HepG2 (cell line): ENCODE measurements around the gene HNRNPC.

Experiments used
- ARNT ChIP-seq: fragments of 450-650 bp; IDR thresholded peaks from 2 replicates; pipeline ENCODE4 v1.6.1; 2017
- MAFF ChIP-seq: IDR thresholded peaks from 2 replicates; pipeline ENCODE4 v1.6.1; 2011; ENCODE audit warnings: low read depth, low read length, improper control_type of control experiment
- NFYC ChIP-seq: IDR thresholded peaks from 2 replicates; pipeline ENCODE4 v1.6.1; 2016; ENCODE audit warnings: missing genetic modification reagents, missing compliant biosample characterization
- POLR2AphosphoS5 ChIP-seq: IDR thresholded peaks from 2 replicates; pipeline ENCODE4 v1.6.1; 2012; ENCODE audit warnings: low read depth, low read length
- RAD21 ChIP-seq: fragments of 450-650 bp; formaldehyde crosslinking; IDR thresholded peaks from 2 replicates; pipeline ENCODE4 v1.5.0; 2020; ENCODE audit warnings: mild to moderate bottlenecking
- RORA ChIP-seq: sonication (generic); formaldehyde crosslinking; IDR thresholded peaks from 2 replicates; pipeline ENCODE4 v1.5.0; 2020; ENCODE audit warnings: mild to moderate bottlenecking, missing genetic modification reagents, moderate library complexity
- SMARCC2 ChIP-seq: fragments of 450-650 bp; IDR thresholded peaks from 2 replicates; pipeline ENCODE4 v1.6.1; 2017; ENCODE audit warnings: antibody characterized with exemption, mild to moderate bottlenecking
- ZNF138 ChIP-seq: sonication (generic); formaldehyde crosslinking; IDR thresholded peaks from 2 replicates; pipeline ENCODE4 v1.5.0; 2020; ENCODE audit warnings: mild to moderate bottlenecking, low read depth, missing genetic modification reagents
- ZNF274 ChIP-seq: sonication (generic); formaldehyde crosslinking; IDR thresholded peaks from 2 replicates; pipeline ENCODE4 v1.5.1; 2020; ENCODE audit warnings: mild to moderate bottlenecking, missing genetic modification reagents
- TF ChIP-seq, protein P1 (sequence below): sonication (generic); formaldehyde crosslinking; IDR thresholded peaks from 2 replicates; pipeline ENCODE4 v1.5.0; 2020; ENCODE audit warnings: mild to moderate bottlenecking, missing genetic modification reagents, moderate library complexity
- TF ChIP-seq, protein P2 (sequence below): IDR thresholded peaks from 2 replicates; pipeline ENCODE4 v1.6.1; 2016; ENCODE audit warnings: missing compliant biosample characterization, missing genetic modification reagents, borderline replicate concordance
- TF ChIP-seq, protein P3 (sequence below): fragments of 450-650 bp; IDR thresholded peaks from 2 replicates; pipeline ENCODE4 v1.6.1; 2017
- TF ChIP-seq, protein P4 (sequence below): sonication (generic); formaldehyde crosslinking; IDR thresholded peaks from 2 replicates; pipeline ENCODE4 v1.5.0; 2020; ENCODE audit warnings: missing genetic modification reagents, mild to moderate bottlenecking, borderline replicate concordance
- TF ChIP-seq, protein P5 (sequence below), 2 experiments: IDR thresholded peaks; 2 replicates each; pipeline ENCODE4 v1.6.1; 2011 to 2012; ENCODE audit warnings: low read length in 2 of 2, borderline replicate concordance in 1 of 2, low read depth in 1 of 2, mild to moderate bottlenecking in 1 of 2, moderate library complexity in 1 of 2

DNA sequence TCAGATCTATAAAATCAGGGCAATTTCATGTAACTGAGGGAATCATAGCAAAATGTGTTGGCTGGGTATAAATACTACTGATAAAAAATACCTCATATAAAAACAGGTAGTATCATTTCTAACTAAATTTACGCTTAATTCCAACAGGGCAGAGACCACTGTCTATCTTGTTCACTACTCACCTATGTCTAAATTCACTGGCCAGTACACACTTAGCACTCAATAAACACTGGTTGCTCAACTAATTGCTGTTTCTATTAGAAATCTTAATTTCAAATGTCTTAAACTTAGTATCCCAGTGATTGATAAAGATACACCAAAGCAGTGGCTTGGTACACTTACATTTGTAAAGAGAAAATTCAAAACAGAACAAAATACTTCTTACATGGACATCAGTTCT is 55.6 kb downstream of the HNRNPC start:
- TF ChIP-seq SMARCC2 (no peak), ZNF138 (CRISPR knock-in tag) (no peak), MAFF (no peak), RAD21 (CRISPR knock-in tag) (no peak), POLR2AphosphoS5 (no peak; the same call in 1 of the 2 replicates), NFYC (CRISPR knock-in tag) (no peak), RORA (no peak), ARNT (no peak), ZNF274 (CRISPR knock-in tag) (no peak)
- TF ChIP-seq, protein P1, sequence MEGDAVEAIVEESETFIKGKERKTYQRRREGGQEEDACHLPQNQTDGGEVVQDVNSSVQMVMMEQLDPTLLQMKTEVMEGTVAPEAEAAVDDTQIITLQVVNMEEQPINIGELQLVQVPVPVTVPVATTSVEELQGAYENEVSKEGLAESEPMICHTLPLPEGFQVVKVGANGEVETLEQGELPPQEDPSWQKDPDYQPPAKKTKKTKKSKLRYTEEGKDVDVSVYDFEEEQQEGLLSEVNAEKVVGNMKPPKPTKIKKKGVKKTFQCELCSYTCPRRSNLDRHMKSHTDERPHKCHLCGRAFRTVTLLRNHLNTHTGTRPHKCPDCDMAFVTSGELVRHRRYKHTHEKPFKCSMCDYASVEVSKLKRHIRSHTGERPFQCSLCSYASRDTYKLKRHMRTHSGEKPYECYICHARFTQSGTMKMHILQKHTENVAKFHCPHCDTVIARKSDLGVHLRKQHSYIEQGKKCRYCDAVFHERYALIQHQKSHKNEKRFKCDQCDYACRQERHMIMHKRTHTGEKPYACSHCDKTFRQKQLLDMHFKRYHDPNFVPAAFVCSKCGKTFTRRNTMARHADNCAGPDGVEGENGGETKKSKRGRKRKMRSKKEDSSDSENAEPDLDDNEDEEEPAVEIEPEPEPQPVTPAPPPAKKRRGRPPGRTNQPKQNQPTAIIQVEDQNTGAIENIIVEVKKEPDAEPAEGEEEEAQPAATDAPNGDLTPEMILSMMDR (CRISPR knock-in tag), result no peak
- TF ChIP-seq, protein P2, sequence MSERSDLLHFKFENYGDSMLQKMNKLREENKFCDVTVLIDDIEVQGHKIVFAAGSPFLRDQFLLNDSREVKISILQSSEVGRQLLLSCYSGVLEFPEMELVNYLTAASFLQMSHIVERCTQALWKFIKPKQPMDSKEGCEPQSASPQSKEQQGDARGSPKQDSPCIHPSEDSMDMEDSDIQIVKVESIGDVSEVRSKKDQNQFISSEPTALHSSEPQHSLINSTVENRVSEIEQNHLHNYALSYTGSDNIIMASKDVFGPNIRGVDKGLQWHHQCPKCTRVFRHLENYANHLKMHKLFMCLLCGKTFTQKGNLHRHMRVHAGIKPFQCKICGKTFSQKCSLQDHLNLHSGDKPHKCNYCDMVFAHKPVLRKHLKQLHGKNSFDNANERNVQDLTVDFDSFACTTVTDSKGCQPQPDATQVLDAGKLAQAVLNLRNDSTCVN (CRISPR knock-in tag), result no peak
- TF ChIP-seq, protein P3, sequence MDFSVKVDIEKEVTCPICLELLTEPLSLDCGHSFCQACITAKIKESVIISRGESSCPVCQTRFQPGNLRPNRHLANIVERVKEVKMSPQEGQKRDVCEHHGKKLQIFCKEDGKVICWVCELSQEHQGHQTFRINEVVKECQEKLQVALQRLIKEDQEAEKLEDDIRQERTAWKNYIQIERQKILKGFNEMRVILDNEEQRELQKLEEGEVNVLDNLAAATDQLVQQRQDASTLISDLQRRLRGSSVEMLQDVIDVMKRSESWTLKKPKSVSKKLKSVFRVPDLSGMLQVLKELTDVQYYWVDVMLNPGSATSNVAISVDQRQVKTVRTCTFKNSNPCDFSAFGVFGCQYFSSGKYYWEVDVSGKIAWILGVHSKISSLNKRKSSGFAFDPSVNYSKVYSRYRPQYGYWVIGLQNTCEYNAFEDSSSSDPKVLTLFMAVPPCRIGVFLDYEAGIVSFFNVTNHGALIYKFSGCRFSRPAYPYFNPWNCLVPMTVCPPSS, result no peak
- TF ChIP-seq, protein P4, sequence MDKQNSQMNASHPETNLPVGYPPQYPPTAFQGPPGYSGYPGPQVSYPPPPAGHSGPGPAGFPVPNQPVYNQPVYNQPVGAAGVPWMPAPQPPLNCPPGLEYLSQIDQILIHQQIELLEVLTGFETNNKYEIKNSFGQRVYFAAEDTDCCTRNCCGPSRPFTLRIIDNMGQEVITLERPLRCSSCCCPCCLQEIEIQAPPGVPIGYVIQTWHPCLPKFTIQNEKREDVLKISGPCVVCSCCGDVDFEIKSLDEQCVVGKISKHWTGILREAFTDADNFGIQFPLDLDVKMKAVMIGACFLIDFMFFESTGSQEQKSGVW, result no peak
- TF ChIP-seq, protein P5, sequence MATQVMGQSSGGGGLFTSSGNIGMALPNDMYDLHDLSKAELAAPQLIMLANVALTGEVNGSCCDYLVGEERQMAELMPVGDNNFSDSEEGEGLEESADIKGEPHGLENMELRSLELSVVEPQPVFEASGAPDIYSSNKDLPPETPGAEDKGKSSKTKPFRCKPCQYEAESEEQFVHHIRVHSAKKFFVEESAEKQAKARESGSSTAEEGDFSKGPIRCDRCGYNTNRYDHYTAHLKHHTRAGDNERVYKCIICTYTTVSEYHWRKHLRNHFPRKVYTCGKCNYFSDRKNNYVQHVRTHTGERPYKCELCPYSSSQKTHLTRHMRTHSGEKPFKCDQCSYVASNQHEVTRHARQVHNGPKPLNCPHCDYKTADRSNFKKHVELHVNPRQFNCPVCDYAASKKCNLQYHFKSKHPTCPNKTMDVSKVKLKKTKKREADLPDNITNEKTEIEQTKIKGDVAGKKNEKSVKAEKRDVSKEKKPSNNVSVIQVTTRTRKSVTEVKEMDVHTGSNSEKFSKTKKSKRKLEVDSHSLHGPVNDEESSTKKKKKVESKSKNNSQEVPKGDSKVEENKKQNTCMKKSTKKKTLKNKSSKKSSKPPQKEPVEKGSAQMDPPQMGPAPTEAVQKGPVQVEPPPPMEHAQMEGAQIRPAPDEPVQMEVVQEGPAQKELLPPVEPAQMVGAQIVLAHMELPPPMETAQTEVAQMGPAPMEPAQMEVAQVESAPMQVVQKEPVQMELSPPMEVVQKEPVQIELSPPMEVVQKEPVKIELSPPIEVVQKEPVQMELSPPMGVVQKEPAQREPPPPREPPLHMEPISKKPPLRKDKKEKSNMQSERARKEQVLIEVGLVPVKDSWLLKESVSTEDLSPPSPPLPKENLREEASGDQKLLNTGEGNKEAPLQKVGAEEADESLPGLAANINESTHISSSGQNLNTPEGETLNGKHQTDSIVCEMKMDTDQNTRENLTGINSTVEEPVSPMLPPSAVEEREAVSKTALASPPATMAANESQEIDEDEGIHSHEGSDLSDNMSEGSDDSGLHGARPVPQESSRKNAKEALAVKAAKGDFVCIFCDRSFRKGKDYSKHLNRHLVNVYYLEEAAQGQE (IDR thresholded peaks at IDR 0.05; ENCODE audit: borderline replicate concordance in 1 of 2, low read depth in 1 of 2, low read length in 2 of 2), result no peak
